B cell (primary cell): ENCODE data around the gene FBXO44. TPM values are rescaled to one million over a fixed set of nuclear protein-coding genes. Genes with fewer than 3 reads are reported as not detected.

ENCODE experiments used
- ATAC-seq: fragments of 200-7000 bp; cut with Tn5 transposase; one replicate; pipeline ENCODE4 v1.10.0; 2021; ENCODE audit warnings: low read depth, mild to moderate bottlenecking, moderate number of reproducible peaks, moderate library complexity
- CTCF ChIA-PET: fragments of 350-600 bp; sonication (Branson Sonifier 250); formaldehyde crosslinking; loops from one replicate; lab custom pipeline; 2021; ENCODE audit warnings: antibody characterized with exemption, inconsistent platforms; lab: Charles Lee
- POLR2A ChIA-PET: fragments of 350-600 bp; sonication (Branson Sonifier 250); formaldehyde crosslinking; loops from one replicate; lab custom pipeline; 2021; ENCODE audit warnings: antibody characterized with exemption; lab: Charles Lee
- DNase-seq: peaks from one replicate; pipeline ENCODE4 v3.0.0; 2013
- H2AFZ ChIP-seq: 2 replicates; pipeline ENCODE4 v1.6.1; 2012; ENCODE audit warnings: mild to moderate bottlenecking, low read depth, low read length; ENCODE audit not compliant: insufficient read depth, poor library complexity, severe bottlenecking
- H3K27ac ChIP-seq, 2 donors: 1 replicate in 1 of 2; 2 replicates in 1 of 2; pipeline ENCODE4 v1.5.1; 2012 to 2013; ENCODE audit warnings: low read length in 2 of 2, mild to moderate bottlenecking in 2 of 2, moderate library complexity in 1 of 2
- H3K27me3 ChIP-seq, 4 experiments: fragments of 200-600 bp in 1 of 4; sonication (generic) in 1 of 4; replicated peaks in 1 of 4; 1 replicate in 2 of 4; 2 replicates in 2 of 4; pipeline versions ENCODE4 v1.6.1 to v1.7.0; 2013 to 2016; ENCODE audit warnings: low read length in 3 of 4, mild to moderate bottlenecking in 2 of 4, mixed read lengths in 1 of 4, moderate library complexity in 1 of 4; ENCODE audit not compliant: insufficient read depth in 4 of 4, control insufficient read depth in 3 of 4; ENCODE audit errors: control extremely low read depth in 1 of 4
- H3K36me3 ChIP-seq, 2 experiments: replicated peaks in 1 of 2; 1 replicate in 1 of 2; 2 replicates in 1 of 2; pipeline versions ENCODE4 v1.6.1 to v1.7.1; 2013; ENCODE audit warnings: low read length in 1 of 2; ENCODE audit not compliant: insufficient read depth in 2 of 2, control insufficient read depth in 1 of 2; ENCODE audit errors: control extremely low read depth in 1 of 2, extremely low read depth in 1 of 2
- H3K4me1 ChIP-seq, 2 donors: fragments of 200-600 bp in 1 of 2; sonication (generic) in 1 of 2; 1 replicate in 1 of 2; 2 replicates in 1 of 2; pipeline versions ENCODE4 v1.5.1 to v1.6.1; 2013 to 2017; ENCODE audit warnings: low read length in 2 of 2; ENCODE audit not compliant: control insufficient read depth in 2 of 2, insufficient read depth in 2 of 2
- H3K4me2 ChIP-seq: replicated peaks from 2 replicates; pipeline ENCODE3; 2012; ENCODE audit warnings: mild to moderate bottlenecking, low read depth, low read length; ENCODE audit not compliant: poor library complexity, severe bottlenecking
- H3K4me3 ChIP-seq, 5 experiments: fragments of 200-600 bp in 1 of 5; sonication (generic) in 1 of 5; 1 replicate in 3 of 5; 2 replicates in 2 of 5; pipeline versions ENCODE4 v1.5.1 to v1.7.0; 2011 to 2016; ENCODE audit warnings: low read length in 4 of 5, mild to moderate bottlenecking in 4 of 5, low read depth in 2 of 5, control low read depth in 1 of 5, moderate library complexity in 1 of 5; ENCODE audit not compliant: insufficient read depth in 1 of 5; ENCODE audit errors: control extremely low read depth in 1 of 5, extremely low read depth in 1 of 5
- H3K79me2 ChIP-seq: fragments of 200-600 bp; sonication (generic); one replicate; pipeline ENCODE4 v1.6.0; 2016; ENCODE audit warnings: low read length; ENCODE audit not compliant: control insufficient read depth, insufficient read depth
- H3K9ac ChIP-seq: fragments of 200-600 bp; sonication (generic); 2 replicates; pipeline ENCODE4 v1.6.1; 2017; ENCODE audit warnings: mild to moderate bottlenecking, low read length, moderate library complexity
- H3K9me3 ChIP-seq, 3 donors: one replicate each; pipeline versions ENCODE4 v1.6.1 to v1.7.1; 2013; ENCODE audit warnings: low read length in 2 of 3; ENCODE audit not compliant: control insufficient read depth in 2 of 3, insufficient read depth in 1 of 3; ENCODE audit errors: control extremely low read depth in 1 of 3
- H4K20me1 ChIP-seq: 2 replicates; pipeline ENCODE4 v1.6.0; 2012; ENCODE audit warnings: mild to moderate bottlenecking, low read length; ENCODE audit not compliant: insufficient read depth, control insufficient read depth, poor library complexity, severe bottlenecking
- H3K27ac Mint-ChIP-seq: one replicate; pipeline ENCODE4 v1.8.0; 2021; ENCODE audit warnings: mixed read lengths
- H3K27me3 Mint-ChIP-seq: one replicate; pipeline ENCODE4 v1.8.0; 2021; ENCODE audit warnings: mixed read lengths
- H3K4me1 Mint-ChIP-seq: one replicate; pipeline ENCODE4 v1.8.0; 2021; ENCODE audit warnings: mixed read lengths
- H3K4me3 Mint-ChIP-seq: one replicate; pipeline ENCODE4 v1.8.0; 2021; ENCODE audit warnings: mixed read lengths
- H3K9me3 Mint-ChIP-seq: one replicate; pipeline ENCODE4 v1.8.0; 2022; ENCODE audit warnings: mixed read lengths; ENCODE audit not compliant: insufficient read depth
- CTCF ChIP-seq: fragments of 200-600 bp; IDR thresholded peaks from one replicate; pipeline ENCODE4 v1.8.0; 2022; ENCODE audit warnings: antibody characterized with exemption, mild to moderate bottlenecking
- EZH2 ChIP-seq: IDR thresholded peaks from 2 replicates; pipeline ENCODE4 v1.6.1; 2012; ENCODE audit warnings: borderline replicate concordance, low read depth, mild to moderate bottlenecking, moderate library complexity, low read length; ENCODE audit not compliant: insufficient read depth, poor library complexity, severe bottlenecking
- WGBS: methylation state at CpG from one replicate; pipeline ENCODE4 v1.1.5; 2013; ENCODE audit warnings: missing lambda C conversion rate; ENCODE audit not compliant: insufficient coverage; 5-methylcytosine and 5-hydroxymethylcytosine counted together
- intact Hi-C: fragments of 100-400 bp; cut with micrococcal nuclease; formaldehyde crosslinking; loops from one replicate; pipeline ENCODE4 v1.10.0; 2022
- polyA plus RNA-seq: library from polyadenylated mRNA; depleted of rRNA; stranded (reverse); fragments of >200 nt; gene quantifications from 2 replicates; pipeline ENCODE4 v1.2.3, GENCODE V29; 2012
- total RNA-seq, 2 donors: library from RNA; stranded (reverse); fragments of 120-200 nt in 1 of 2; gene quantifications; 1 replicate in 1 of 2; 2 replicates in 1 of 2; pipeline versions ENCODE4 v1.2.3 to v1.2.4, GENCODE V29; 2013 to 2022

Gene FBXO44
- total and polyA plus RNA-seq, 2 donors (not counting 1 experiment from before 2014, with no cell fraction given), result 61.5 to 101 TPM

- ATAC-seq, result no peak
- H3K79me2 ChIP-seq, result no peaks in the 10 kb centered on the region
- H3K4me3 Mint-ChIP-seq, result no peak overlapping the region
- POLR2A ChIA-PET, result interaction anchor here (0.7 kb wide), 1 partner anchor 33 kb away, joined by 3 read pairs; no protein-coding TSS in a partner anchor
- no peaks in the 10 kb centered on the region for H3K9me3 ChIP-seq
- H3K9ac ChIP-seq, result no peak overlapping the region
- no peak overlapping the region for H3K4me3 ChIP-seq
- H2AFZ ChIP-seq, result no peak overlapping the region
- H3K27me3 ChIP-seq, result peaks cover 0 to 22% (median 7%) of the 10 kb centered on the region in 4 experiments
- H3K4me1 ChIP-seq, result peaks cover 10 to 21% of the 10 kb centered on the region in 2 donors
- no peak overlapping the region for H3K4me2 ChIP-seq
- intact Hi-C loops, result loop anchor here (10.0 kb wide), 1 partner anchor 990 kb away; no protein-coding TSS in a partner anchor
- no peak overlapping the region for H3K27ac ChIP-seq
- CTCF ChIA-PET, result interaction anchor here (0.5 to 4.2 kb wide), 3 partner anchors 22 to 1901 kb away, joined by 3 to 23 read pairs (median 11); partner anchors contain the start of gene FBXO6
- WGBS, result 70% methylated on average over 4 of the region's 7 CpGs
- no peak for DNase-seq
- H4K20me1 ChIP-seq, result no peaks in the 10 kb centered on the region
- no peaks in the 10 kb centered on the region for H3K36me3 ChIP-seq
- TF ChIP-seq EZH2, result no peak
- no peak for TF ChIP-seq CTCF
- peaks cover 15% of the 10 kb centered on the region for H3K4me1 Mint-ChIP-seq
- H3K9me3 Mint-ChIP-seq, result no peaks in the 10 kb centered on the region
- peaks cover 19% of the 10 kb centered on the region for H3K27me3 Mint-ChIP-seq
- H3K27ac Mint-ChIP-seq, result no peak overlapping the region
Measured at GRCh38 chr1:11685210-11685752, 30.6 kb downstream of the FBXO44 start.

DNA sequence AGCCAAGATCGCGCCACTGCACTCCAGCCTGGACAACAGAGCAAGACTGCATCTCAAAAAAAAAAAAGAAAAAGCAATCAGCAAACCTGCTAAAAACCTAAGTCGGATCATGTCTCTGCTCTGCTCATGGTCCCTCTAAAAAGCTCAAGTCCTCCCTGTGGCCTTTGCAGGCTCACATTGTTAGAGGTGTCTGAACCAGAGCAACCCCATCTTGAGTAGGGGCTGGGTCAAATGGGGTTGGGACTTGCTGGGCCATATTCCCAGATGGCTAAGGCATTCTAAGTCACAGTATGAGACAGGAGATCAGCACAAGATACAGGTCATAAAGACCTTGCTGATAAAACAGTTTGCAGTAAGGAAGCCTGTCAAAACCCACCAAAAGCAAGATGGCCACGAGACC lies 33.8 kb downstream of the FBXO44 start:
- WGBS, result 100% methylated on average over 4 of the region's 4 CpGs

More for the DNA sequence above, 33.8 kb downstream of the FBXO44 start:
- no peak overlapping the region for H2AFZ ChIP-seq
- H3K4me3 ChIP-seq, result no peak overlapping the region
- no peak overlapping the region for H3K4me2 ChIP-seq
- no peak overlapping the region for H3K9ac ChIP-seq
- no peak for ATAC-seq
- no peak overlapping the region for H3K4me3 Mint-ChIP-seq
- POLR2A ChIA-PET, result no interaction called here
- DNase-seq, result no peak
- H4K20me1 ChIP-seq, result no peaks in the 10 kb centered on the region
- peaks cover 26 to 29% of the 10 kb centered on the region in 2 donors for H3K4me1 ChIP-seq
- H3K9me3 Mint-ChIP-seq, result no peaks in the 10 kb centered on the region
- TF ChIP-seq EZH2 (no peak), CTCF (no peak)
- H3K9me3 ChIP-seq, result no peaks in the 10 kb centered on the region
- H3K27me3 ChIP-seq, result peaks cover 0 to 43% (median 19%) of the 10 kb centered on the region in 4 experiments
- peaks cover 23% of the 10 kb centered on the region for H3K4me1 Mint-ChIP-seq
- no peak overlapping the region for H3K27ac ChIP-seq
- no peak overlapping the region for H3K27ac Mint-ChIP-seq
- no peaks in the 10 kb centered on the region for H3K79me2 ChIP-seq
- peaks cover 40% of the 10 kb centered on the region for H3K27me3 Mint-ChIP-seq
- H3K36me3 ChIP-seq, result no peaks in the 10 kb centered on the region
- intact Hi-C loops, result loop anchor here (10.0 kb wide), 1 partner anchor 994 kb away; no protein-coding TSS in a partner anchor
- CTCF ChIA-PET, result interaction anchor here (0.7 kb wide), 1 partner anchor 10 kb away, joined by 3 read pairs; no protein-coding TSS in a partner anchor
